GM18858 (cell line): ENCODE data around the gene TBX1.

Source experiments
- ATAC-seq: cut with Tn5 transposase; IDR thresholded peaks from one replicate; pipeline ENCODE4 v1.9.1; 2021; ENCODE audit not compliant: unreplicated experiment

TBX1 gene

DNA sequence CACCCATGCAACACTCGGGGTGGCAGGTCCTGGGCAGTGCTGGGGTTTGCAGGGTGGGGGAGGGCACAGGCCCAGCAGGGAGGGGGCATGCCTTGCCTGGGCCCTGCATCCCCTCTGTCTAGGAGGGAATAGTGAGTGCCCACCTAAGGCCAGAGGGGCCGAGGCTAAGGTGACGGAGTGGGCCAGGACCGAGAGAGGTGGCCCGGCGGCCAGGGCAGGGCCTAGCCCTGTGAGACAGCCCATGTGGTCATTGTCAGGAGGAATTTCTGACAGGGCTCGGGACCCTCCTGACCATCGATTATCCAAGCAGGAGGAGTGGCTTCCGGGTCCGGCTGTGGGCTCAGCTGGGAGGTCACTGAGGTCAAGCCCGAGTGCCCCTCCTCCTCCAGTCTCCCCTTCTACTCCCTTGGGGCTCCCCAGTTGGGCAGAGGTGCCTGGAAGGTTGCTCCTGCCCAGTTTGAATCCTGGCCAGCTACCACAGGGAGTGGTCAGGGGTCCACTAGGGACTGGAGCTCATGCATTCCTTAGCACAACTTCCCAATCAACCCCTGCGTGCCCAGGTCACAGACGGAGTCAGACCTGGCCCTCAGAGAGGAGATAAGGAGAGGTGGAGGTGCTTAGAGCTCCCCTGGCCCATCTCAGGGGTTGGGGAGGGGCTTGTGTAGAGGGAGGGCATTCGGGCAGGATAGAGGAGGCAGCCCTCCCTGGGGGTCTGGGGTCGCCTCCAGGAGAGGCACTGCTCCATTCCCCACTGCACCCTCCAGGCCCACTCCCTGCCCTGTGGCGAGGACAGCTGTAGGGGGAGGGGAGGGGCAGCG is 22.5 kb upstream of the TBX1 start:
- no peak for ATAC-seq

DNA sequence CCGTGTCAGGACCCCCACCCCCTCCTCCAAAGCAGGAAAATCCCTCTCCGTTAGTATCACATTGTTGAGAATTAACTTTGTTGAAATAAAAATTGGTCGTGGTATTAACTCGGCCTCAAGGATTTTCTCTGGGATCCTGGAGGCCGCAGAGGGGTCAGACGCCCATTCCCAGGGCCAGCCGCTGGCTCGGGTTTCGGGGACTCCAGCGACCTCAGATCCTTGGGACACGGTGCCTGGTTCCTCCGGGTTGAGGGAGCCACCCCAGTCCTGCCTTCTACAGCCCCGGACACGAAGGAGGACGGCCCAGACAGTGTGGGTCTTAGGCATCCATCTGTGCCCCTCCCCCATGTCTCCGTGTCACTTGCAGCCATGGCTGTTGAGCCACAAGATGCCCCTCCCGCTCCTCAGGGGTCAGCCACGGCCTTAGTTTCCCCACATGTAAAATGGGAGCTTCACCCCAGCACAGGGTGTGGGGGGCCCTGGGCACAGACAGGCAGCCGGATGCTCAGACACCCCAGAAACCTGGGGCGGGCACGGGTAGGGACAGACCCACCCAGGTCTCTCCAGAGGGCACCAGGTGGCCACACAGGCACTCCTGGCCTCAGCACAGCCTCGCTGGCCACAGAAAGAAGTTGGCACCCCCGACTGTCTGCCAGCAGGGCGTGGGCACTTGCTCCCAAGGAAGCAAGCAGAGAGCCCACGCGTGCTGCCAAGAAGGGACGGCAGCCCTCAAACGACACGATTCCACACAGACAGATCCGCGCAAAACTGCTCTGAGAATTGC is 21.7 kb upstream of the TBX1 start:
- no peak for ATAC-seq

DNA sequence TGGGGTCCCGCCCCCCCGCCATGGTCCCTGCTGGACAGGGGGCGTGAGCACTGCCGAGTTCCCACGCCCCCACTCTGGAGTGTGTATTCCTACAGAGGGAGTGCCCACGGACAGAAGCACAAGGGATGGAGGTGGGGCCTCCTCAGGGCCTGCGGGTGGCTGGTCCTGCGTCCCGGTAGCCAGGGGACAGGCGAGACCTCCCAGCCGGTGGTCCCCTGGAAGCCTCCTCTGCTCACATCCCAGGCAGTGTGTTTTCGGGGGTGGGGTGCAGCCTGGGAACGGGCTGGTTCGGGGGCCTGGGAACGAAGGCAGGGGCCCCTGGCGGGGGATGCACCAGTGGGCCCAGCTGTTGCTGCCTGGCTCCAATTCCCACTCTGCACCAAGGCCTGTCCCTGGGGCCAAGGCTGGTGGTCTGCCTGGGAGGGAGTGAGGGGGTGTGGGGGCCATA is 21.1 kb upstream of the TBX1 start:
- ATAC-seq: no peak

DNA sequence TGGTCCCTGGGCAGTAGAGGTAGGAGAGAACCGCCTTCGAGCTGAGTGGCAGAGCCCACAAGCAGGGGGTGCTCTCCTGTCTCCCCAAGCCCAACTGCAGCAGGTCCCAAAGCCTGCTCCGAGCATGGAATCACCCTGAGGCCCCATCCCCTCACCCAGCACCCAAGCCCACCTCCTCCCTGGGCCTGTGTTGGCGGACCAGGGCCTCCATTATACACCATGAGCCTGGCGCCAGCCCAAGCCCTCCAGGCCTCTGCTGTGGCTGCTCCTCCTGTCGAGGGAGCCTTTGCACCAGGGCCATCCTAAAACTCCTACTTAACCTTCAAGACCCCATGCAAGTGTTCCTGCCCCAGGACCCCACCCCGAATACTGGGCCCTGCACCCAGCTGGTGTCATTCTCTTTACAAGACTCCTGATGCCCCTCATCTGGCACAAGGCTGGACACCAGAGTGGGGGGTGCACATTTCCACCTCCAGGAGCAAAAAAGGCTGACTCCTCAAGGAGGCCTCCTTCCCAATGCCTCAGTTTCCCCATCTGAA is 20.6 kb upstream of the TBX1 start:
- no peak for ATAC-seq

DNA sequence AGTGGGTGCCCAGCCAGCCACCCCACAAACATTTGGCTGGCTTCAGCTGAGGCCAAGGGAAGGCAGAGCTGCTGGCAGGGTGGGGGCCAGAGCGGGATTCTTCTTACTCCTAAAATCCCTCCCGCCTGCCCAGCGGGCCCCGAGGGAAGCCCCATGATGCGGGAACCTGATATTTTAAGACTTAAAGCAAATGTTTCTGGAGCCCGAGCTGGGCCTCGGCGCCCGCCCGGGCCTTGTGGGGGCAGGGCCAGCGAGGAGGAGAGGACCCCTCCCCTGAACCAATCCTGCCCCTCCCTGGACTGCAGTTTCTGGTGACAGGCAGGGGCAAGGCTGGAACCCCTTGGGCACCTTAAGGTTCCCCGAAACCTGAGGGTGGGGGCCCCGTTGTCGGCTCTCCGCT is 20.0 kb upstream of the TBX1 start:
- ATAC-seq: no peak

DNA sequence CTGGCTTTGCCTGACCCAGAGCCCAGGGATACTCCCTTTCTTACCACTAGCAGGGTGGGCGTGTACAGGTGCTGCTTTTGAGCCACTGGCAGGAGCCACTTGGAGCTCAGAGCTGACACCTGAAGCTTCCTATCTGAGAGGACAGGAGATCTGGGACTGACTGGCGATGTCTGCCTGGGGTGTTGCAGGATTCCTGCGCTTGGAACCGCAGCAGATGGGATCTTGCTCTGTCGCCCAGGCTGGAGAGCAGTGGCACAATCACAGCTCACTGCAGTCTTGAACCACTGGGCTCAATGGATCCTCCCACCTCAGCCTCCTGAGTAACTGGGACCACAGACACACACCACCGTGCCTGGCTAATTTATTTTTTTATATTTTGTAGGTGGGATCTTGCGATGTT is 19.5 kb upstream of the TBX1 start:
- ATAC-seq: no peak

DNA sequence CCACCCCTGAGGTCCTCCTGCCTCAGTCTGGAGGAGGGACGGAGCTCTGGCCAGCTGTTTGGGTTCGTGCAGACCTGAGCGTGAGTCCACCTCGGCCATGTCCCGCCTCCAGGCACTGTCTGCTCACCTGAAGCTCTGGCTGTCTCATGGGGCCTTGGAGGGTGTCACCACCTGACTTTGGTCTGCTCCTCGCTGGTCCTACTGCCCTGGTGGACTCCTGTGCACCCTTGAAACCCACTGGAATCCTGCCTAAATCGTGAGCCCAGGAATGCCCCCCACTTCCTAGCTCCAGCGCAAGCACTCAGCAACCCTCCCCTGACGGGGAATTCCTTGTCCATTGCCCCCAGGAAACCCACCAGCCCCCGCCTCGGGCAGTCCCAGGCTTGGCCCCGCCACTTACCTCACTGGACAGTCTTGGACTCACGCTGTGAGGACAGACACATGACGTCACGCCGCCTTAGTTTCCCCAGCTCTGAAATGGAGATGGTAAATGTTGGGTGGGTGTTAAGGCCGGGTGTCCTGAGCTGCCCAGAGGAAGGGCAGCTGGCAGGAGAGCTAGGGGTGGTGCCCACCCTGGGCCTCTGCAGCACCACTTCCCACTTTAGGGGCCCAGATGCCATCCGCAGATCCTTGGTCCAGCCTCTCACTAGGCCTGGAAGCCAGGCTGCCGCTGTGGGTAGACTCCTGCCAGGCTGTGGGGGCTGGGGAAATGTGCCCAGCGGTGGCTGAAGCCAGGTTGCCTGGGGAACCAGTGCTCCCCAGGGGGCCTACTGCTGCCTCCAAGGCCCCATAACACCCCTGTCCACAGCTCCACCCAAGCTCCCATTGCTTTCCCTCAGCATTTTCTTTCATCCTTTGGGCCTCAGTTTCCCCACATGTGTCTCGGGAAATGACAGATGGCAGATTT is 18.2 kb upstream of the TBX1 start:
- ATAC-seq: no peak

DNA sequence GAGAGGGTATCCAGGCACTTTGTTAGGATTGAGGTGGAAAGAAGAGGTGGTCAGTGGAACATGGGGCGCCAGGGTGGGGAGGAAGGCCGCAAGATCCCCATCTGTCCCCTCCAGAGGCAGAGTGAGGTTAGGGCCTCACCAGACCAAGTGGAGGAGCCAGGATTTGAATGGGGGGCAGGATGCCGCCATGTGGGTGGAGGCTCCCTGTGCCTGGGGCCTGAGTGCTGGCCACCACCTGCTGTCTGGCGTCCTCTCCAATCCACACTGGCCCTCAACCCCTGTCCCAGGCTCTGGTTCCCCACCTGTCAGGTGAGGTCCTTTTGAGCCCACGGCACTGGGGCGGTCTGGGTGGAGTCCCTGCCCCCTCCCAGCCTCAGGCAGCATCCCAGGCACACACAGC is 17.5 kb upstream of the TBX1 start:
- no peak for ATAC-seq

DNA sequence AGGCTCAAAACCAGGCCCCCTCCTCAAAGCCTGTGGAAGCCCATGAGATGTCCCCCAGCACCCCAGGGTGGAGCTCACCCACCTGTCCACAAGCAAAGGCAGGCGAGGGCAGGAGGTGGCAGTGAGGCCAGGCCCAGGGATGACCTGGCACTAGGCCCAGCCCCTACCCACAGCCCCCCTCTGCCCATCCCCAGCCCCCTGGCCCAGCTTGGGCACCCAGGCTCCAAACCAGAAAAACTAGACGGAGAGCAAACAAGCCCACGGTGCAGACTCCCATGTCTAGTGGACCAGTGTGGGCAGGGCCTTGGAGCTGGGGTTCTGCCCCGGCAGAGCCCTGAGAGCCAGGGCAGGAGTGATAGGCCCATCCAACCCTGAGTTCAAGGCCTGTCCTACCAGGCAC is 16.9 kb upstream of the TBX1 start:
- ATAC-seq: no peak

DNA sequence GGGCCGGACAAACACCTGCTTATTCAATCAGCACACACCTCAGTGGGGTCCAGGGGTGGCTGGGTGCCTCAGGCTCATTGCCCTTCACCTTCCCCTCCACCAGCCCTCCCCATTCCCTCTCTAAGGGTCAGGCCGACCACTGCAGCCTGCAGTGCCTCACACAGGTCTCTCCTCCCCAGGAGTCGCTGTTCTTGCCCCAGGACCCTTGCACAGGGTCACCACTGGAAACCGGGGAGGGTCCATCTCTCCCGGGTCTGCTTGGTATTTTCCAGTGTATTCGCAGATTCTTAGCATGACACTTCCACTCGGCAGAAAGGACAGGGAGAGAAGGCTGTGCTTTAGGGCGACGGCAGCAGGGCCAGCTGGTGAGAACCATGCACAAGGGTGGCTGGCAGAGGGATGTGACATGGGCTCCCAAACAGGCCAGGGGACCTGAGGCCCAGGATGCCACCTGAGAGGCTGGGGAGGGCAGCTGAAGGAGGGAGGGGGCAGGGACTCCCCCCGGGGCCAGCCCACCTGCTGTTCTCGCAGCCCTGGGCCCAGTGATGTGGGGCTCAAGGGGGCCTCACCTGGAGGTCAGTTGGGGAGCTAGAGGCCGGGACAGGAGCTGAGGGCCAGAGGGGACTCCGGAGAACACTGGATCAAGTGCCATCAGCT is 16.1 kb upstream of the TBX1 start:
- no peak for ATAC-seq

DNA sequence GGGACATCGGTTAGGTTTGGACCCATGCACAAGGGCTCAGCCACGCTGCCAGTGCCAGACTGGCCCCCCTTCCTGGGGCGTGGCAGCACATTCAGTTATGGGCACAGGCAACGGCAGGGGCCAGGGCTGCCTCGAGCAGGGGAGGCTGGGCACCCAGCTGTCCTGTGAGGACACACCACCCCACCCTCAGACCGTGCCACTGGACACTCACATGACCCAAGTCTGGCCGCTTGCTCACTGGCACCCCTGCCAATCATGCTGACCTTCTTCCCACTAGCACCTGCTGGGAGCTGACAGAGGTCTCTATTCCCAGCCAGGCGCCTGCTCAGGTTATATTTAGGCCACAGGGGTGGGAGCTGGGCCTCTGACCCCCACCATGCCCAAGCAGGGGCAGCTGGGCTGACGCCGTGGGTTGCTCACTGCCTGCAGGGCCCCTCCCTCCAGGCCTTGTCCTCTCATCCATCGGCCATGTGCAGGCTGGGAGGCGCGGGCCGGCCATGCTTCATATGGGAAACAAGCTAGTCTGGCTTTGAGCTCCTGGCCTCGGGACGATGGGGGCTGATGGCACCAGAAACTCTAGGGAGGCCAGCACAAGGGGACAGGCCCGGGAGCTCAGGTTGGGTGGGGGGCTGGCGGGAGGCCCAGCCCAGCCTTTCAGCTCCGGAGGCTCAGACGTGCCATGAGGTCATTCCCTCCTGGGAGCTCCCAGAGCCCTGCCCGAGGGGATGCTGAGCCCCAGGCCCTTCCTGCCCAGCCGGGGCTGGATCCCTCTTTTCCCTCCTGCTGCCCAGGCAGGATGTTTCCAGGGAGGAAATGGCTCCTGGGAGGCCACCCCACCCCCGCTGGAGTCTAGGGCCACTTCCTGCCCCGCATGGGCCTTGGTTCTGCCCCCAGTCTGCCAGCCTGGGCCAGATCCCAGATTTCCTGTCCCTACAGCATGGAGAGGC is 15.2 kb upstream of the TBX1 start:
- no peak for ATAC-seq

DNA sequence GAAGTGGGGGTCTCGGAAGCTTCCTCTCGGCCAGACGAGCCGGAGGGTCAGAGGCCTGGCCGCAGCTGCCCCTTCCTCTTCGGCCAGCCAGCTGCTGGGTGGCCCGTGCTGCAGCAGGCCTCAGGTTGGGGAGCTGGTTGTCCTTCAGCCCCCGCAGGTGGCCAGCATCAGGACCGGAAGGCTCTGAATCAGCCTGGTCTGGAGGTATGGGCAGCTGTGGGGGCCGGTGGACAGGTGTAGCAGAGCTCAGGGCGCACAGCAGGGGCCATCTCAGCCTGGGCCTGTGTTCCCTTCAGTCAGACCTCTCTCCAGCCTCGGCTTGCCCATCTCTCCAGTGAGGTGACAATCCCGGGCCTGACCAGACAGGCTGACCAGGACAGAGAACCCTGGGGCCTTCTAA is 13.9 kb upstream of the TBX1 start:
- ATAC-seq: no peak

DNA sequence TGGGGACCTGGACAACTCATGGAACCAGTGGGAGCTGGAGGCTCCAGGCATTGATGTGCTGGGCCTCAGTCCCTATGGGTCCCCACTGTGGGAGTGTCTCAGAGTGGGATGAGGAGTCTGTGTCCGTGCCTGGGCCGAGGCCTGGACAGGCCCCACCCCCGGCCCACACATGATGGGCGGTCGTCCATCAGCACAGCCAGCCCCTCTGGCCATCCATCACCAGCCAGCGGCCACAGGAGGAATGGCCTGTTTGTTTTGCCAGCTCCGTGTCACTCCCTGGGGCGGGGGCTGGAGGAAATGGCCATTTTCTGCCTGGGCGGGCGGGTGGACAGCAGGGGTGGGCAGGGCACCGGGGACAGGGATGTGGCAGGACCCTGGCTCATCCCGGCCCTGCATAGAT is 13.0 kb upstream of the TBX1 start:
- ATAC-seq: no peak

DNA sequence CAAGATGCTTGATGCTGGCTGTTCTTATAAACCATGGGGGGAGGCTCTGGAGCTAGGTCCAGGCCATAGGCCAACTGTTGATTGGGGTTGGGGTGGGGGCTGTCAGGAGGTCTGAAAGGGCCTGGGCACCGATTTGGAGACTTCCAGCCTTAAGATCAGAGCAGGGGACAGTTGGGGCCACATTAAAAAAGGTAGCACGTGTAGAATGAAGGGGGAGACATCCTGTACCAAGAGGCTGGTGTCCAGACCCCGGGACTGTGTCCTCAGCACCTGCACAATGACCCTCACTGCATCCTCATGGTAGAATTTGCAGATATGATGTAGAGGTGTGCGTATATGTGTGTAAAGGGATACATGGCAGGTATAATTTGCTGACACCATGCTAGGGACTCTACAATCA is 12.4 kb upstream of the TBX1 start:
- no peak for ATAC-seq

DNA sequence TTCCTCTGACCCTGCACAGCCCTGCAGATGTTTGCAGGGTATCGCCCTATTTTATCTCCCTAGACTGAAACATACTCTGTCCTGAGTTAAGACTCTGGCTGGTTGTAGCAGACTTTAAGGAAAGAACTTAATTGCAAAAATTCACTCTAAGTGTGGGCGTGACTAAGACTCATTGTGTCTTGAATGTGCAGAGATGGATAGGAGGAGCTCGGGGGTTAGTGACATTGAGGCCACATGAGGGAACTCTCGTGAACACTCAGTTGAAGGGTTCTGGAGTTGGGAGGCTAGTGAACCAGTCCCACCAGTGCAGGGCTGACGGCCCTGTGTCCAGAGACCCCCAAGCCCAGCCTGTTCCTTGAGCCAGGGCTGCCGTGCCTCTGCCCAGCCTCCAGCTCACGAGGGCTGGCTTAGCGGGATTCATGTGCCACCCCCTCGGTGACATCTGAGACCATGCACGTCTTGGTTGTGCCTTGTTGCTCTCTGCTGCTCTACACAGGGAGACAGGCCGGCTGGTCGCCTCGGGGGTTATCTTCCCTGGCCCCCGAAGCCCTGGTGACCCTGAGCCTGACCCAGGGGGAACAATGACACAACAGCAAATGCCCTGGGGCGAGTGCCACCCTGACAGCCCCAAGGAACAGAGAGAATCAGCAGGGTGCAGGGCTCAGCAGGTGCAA is 11.4 kb upstream of the TBX1 start:
- no peak for ATAC-seq

DNA sequence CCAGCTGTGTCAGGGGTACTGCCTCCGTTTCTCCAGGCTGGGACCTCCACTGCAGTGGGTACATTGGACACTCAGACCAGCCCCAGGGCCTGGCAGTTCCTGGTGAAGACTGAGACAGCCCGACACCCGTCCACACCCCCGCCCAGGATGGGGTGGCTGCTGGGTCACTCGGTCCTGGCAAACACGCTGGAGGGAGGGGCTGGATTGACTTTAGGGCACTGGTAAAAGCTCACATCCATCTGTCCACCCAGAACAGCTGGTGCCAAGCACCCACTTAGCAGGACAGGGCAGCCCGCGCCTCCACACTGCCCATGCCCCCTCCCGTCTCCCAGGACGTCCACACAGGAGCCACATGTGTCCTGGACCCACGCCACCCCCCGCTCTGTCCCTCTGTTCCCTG is 10.7 kb upstream of the TBX1 start:
- ATAC-seq: no peak

DNA sequence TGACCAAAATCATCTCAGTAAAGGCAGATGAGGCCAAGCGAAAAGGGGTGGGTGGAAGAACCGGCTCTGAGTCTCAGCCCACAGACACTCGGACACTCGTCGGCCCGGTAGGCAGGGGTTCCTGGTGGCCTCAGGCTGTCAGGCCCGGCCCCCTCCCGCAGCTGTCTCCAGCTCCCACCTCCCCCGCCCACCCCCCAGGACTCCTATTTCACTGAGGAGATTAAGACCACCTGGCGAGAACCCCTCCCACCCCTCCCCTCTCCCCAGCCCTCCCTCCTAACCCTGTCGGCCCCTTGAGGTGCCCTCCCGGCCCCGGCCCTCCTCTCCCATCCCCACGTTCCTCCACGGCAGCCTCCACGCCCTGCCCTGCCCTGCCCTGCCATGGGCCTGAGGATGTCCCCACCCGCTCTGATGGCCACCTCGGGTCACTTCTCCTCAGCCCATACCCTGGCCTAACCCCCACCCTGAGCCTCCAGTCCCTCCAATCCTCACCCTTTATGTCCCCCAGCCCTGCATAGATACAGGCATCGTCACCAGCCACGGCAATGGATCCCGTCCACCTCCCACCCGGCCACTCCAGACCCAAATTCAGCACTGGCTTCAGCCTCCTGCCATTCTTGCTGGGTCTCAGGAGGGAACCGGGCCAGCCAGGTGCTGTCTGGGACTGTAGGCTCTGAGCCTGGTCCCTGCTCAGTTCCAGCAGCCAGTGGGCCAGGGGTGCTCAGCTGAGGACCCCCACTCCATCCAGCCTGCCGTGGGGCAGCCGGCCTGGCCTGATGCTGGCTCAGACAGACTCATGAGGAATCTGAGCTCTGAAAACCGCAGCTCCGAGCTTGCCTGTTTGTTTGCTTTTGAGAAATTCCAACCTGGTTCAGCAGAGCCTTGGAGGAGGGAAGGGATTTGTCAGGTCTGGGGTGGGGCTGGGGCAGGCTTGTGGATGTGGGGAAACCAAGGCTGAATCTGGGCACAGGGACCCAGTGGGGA is 9.8 kb upstream of the TBX1 start:
- ATAC-seq: no peak
